Erythroblast (primary cell): ENCODE results near the gene TBPL1.

ENCODE experiments used
- GATA1 ChIP-seq: IDR thresholded peaks from 2 replicates; pipeline ENCODE4 v1.6.1; 2011; ENCODE audit warnings: low read depth, mild to moderate bottlenecking, control low read depth, low read length, moderate library complexity
- POLR2A ChIP-seq: IDR thresholded peaks from 2 replicates; pipeline ENCODE4 v1.6.1; 2011; ENCODE audit warnings: mild to moderate bottlenecking, low read length

DNA sequence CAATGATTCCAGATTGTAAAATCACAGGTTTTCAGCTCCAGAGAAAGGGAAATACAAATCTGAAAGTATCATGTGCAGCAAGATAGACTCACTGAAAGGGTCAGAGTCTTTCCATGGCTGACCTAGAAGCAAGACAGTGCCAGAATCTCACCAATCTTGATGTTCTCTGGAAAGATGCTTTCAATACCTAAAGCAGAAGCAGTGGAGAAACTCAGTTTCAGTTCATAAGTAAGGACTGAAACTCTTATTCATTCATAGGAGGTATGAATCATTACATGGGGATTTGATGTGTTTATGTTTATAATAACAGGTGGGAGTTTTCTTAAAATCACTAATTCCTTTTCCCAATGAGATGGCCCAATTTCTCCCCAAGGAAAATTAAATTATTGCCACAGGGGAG lies 56.9 kb downstream of the TBPL1 start:
- TF ChIP-seq POLR2A (no peak), GATA1 (no peak)
